ENCODE results near the gene NDRG3. TPM values are rescaled to one million over a fixed set of nuclear protein-coding genes. Genes with fewer than 3 reads are reported as not detected.

Gene NDRG3
- total and polyA plus RNA-seq, 4 donors: 3.1 to 6.3 (median 4.5) TPM

DNA sequence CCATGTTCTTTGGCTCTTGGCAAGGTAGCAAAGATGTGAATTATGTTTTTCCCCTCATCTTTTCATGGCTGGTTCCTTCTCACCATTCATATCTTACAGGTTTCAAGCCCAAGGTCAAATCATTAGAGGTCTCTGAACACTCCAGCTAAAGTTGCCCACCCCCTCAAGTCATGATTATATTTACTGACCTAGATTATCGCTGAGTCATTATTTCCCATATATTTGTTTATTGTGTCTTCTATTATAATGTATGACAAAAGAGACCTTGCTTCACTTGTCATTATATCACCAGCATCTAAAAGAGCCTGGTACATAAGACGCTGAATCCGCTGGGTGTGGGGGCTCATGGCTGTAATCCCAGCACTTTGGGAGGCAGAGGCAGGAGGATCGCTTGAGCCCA lies 15.2 kb upstream of the NDRG3 start:
- Histone ChIP-seq H3K9ac (ENCODE audit: low read depth in 1 of 2, low read length in 2 of 2) (no peak overlapping the region), H3K4me3 (ENCODE audit: low read depth in 1 of 3, low read length in 3 of 3) (no peak overlapping the region), H3K9me3 (ENCODE audit: control insufficient read depth in 4 of 4, low read length in 3 of 4) (no peaks in the 10 kb centered on the region), H3K27me3 (ENCODE audit: control insufficient read depth in 4 of 4, insufficient read depth in 4 of 4, low read length in 3 of 4) (no peaks in the 10 kb centered on the region), H3K36me3 (ENCODE audit: control insufficient read depth in 4 of 4, insufficient read depth in 3 of 4, low read depth in 1 of 4, low read length in 3 of 4) (peaks cover 0 to under 1% (median 0%) of the 10 kb centered on the region in 4 donors), H3K27ac (ENCODE audit: low read depth in 1 of 2, low read length in 2 of 2) (no peak overlapping the region), H3K4me1 (ENCODE audit: control insufficient read depth in 4 of 4, insufficient read depth in 4 of 4, low read length in 3 of 4) (no peaks in the 10 kb centered on the region)
- TF ChIP-seq HNF4A (conservative IDR thresholded peaks at IDR 0.05) (no peak), YY1 (IDR thresholded peaks at IDR 0.05) (no peak), FOXA2 (IDR thresholded peaks at IDR 0.05) (no peak), EGR1 (IDR thresholded peaks at IDR 0.05; ENCODE audit: low read depth in 2 of 2) (no peak), REST (IDR thresholded peaks at IDR 0.05) (no peak), RXRA (IDR thresholded peaks at IDR 0.05) (no peak), NR2F2 (IDR thresholded peaks at IDR 0.05) (no peak), SP1 (IDR thresholded peaks at IDR 0.05) (no peak), RAD21 (IDR thresholded peaks at IDR 0.05) (no peak), GABPA (IDR thresholded peaks at IDR 0.05 in 1 of 2, conservative IDR thresholded peaks at IDR 0.05 in 1 of 2) (no peak), CTCF (IDR thresholded peaks at IDR 0.05; ENCODE audit: low read depth, low read length, missing input control) (no peak), JUND (IDR thresholded peaks at IDR 0.05) (no peak), FOXA1 (IDR thresholded peaks at IDR 0.05) (no peak), HNF4G (IDR thresholded peaks at IDR 0.05) (no peak), TAF1 (conservative IDR thresholded peaks at IDR 0.05) (no peak), ZBTB33 (IDR thresholded peaks at IDR 0.05) (no peak), ATF3 (IDR thresholded peaks at IDR 0.05) (no peak)
- TF ChIP-seq, protein P1, sequence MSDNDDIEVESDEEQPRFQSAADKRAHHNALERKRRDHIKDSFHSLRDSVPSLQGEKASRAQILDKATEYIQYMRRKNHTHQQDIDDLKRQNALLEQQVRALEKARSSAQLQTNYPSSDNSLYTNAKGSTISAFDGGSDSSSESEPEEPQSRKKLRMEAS (IDR thresholded peaks at IDR 0.05): no peak
- DNase-seq (ENCODE audit: low spot score): no peak
- 97% methylated on average over 4 of the region's 4 CpGs for WGBS

All from liver (tissue), 9 donors.